Renal pelvis (tissue), 4 donors: ENCODE results near the gene DDX1. TPM values are rescaled to one million over a fixed set of nuclear protein-coding genes. Genes with fewer than 3 reads are reported as not detected.

Experiments used
- DNase-seq: peaks from one replicate; pipeline ENCODE4 v3.0.0-alpha.2; 2013
- polyA plus RNA-seq, 3 donors: library from polyadenylated mRNA; unstranded; fragments of 120-200 nt; gene quantifications; one replicate each; pipeline ENCODE4 v1.2.1, GENCODE V29; 2013; ENCODE audit not compliant: insufficient read length in 3 of 3

Gene DDX1
- polyA plus RNA-seq, 3 donors = 159 to 177 (median 163) TPM

GRCh38 chr2:15560140-15560987 is 31.3 kb upstream of the DDX1 start:
- no peak for DNase-seq

DNA sequence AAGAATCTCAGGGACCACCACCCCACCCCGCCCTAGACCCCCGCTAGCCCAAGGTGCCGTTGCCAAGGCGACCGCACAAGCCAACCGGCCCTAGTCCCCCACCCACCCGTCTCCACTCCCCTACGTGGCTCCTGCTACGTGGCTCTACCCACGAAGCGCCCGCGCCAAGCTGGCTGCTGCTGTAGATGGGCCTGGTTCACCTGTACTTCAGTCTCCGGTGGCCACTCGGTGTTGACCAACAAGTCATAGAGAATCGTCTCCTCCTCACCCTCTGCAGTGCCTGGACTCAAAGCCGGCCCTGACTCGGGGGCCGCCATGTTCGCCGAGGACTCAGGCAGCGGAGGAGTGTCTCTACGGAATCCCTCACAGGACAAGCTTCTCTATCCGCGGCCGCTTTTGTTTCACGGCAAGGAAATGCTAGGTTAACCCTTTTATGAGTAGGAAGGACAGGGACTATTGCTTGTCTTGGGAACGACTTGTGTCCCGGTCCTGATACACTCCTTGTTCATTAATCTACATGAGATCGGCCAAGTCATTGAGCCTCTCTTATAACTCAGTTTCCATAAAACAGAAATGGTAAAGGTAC is 30.6 kb upstream of the DDX1 start, which contains the start of gene NBAS:
NBAS (minus strand) TSS at position 347 of the 586 bp plus-strand sequence; CDS start at position 317, 30 bp downstream.
- peak; percentile 93 for DNase-seq

DNA sequence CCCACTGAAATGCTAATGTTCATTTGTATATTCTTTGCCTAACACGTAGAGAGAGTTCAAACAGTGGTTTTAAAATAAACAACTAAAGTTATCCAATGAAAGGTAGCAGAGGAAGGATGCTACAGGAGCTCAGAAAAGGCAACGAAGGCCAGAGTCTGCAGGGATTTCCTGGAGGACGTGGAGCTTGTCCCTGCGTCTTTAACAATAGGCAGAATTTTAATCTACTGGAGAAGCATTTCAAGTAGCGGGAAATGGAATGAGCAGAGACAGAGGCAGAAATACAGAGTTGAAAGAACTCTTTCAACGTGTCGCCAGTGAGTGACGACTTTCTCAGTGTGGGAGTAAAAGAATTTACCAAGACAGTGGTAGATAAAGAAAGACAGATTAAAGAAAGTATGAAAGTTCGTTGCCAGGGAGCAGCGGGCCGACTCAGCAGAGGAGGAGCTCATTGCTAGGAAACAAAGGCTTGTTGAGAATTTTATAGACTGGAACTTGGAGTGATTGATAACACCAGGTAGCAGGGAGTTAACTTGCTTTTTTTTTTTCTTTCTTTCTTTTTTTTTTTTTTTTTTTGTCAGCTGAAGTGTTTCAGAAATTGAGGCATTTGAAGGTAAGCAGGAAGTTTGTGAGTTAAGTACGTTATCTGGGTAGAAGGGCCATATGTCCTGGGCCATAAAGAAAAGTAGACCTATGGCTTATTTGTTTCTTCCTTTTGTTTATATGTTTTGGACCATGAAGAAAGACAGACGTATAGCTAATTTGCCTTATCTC is 29.9 kb upstream of the DDX1 start:
- peak; percentile 94 for DNase-seq

DNA sequence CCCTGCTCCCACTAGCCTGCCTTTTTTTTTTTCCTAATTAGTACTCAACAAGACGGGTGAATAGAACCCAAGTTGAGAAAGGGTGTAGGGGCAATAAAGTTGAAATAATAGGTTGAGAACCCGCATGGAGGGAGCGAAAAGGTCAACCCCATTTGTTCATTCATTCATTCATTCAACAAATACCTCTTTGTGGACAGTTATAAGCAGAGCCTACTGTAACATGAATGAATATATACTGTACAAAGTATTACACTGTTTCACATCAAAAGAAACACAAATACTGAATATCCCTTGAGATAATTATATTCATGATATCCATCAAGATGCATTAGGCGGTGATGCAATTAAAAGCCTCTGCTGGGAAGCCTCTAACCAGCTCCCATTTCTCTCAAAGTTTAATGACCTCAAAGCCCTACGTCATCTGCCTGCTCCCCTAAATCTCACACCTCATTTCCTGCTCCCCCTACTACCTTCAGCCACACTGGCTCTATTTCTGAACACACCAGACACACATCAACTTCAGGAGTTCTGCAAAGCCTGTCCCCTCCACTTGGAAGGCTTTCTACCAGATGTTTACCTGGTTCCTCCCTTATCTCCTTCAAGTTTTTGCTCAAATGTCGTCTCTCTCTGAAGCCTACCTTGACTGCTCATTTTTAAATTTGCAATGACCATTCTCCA is 29.2 kb upstream of the DDX1 start:
- DNase-seq = no peak

DNA sequence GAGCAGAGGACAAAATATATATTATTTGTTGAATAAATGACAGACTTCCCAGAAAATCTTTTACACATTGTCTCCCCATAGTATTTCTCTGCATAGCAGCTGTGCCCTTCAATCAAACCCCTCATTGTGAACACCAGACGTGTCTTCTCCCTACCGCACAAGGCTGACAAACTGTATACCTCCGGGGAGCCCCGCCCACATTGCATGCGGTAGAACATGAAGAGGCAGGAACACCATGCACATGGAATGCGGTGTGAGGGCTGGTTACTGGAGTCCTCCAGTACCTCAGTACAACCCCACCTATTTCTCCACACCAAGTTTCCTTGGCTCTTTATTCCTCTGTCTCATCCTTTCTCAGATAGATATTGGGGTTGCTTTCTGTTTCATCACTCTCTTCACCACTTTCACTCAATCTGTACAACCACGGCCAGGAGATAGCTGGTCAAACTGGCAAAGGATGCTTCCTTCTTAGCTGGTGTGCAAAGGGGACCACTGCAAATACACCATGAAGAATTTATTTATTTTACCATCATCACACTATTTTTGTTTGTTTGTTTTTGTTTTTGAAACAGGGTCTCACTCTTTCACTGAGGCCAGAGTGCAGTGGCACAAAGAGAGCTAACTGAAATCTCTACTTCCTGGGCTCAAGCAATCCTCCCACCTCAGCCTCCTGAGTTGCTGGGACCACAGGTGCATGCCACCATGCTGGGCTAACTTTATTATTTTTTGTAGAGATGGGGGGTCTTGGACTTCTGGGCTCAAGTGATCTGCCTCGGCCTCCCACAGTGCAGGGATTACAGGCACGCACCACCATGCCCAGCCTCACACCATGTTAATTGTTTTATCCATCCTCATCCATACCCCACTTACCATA is 28.2 kb upstream of the DDX1 start:
- DNase-seq = no peak

DNA sequence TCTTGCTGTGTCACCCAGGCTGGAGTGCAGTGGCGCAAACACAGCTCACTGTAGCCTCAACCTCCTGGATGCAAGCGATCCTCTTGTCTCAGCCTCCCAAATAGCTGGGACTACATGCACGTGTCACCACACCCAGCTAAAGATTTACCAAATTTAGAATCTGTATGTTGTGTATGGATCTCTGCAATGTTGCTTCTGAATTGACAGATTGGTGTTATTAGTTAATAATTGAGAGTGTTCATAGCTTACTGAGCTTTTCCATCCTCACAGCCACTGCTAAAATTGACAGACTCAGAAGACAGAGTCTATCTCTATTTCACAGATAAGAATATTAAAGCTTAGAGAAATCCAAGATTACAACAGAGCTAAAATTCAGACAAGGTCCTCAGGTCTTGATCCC is 26.3 kb upstream of the DDX1 start:
- DNase-seq = no peak

- no peak for DNase-seq
These were observed 25.5 kb upstream of the DDX1 start for GRCh38 chr2:15565994-15566671.

GRCh38 chr2:15566912-15567311 is 24.8 kb upstream of the DDX1 start:
- no peak for DNase-seq

- no peak for DNase-seq
These were observed 22.8 kb upstream of the DDX1 start for GRCh38 chr2:15568874-15569273.

DNA sequence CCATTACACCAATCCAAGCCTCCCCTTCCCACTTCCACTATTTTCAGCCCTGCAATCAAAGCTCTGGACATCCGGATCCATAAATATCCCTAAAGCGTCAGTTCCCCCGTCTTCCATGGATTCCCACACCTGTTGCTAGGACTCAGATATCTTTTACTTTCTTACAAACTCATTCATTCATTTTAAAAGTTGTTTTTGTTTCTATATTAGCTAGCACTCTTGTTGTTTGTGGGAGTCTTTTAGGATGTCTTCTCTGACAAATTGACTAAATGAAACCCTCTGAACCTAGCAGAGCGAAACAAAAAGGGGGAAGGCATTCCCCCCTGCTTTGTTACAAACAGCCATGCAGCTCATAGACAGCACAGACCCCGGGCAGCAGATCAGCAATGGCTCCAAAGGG is 21.6 kb upstream of the DDX1 start:
- peak; percentile 68 for DNase-seq

GRCh38 chr2:15571729-15572128 is 19.9 kb upstream of the DDX1 start:
- no peak for DNase-seq

GRCh38 chr2:15577071-15577735 is 14.5 kb upstream of the DDX1 start:
- peak; percentile 87 for DNase-seq

- no peak for DNase-seq
These were observed 12.0 kb upstream of the DDX1 start for GRCh38 chr2:15579641-15580040.

DNA sequence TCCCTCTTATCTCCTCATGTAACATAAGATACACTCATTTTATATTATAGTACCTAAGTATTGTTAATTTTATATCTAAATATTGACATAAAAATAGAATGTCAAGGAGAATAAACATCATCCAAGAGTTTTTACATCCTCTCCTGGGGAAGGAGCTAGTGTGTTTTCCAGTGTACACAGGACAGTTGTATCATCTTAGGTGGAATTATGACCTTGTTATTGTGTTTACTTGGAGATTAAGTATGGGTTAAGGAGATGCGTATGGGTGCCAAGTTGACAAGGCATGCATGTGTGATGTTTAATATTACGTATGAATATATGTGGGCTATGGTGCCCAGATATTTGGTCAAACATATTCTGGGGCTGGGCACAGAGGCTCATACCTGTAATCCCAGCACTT is 11.2 kb upstream of the DDX1 start:
- DNase-seq = no peak

- DNase-seq = peak; percentile 87
These were observed 8.8 kb upstream of the DDX1 start for GRCh38 chr2:15582710-15583357.

DNA sequence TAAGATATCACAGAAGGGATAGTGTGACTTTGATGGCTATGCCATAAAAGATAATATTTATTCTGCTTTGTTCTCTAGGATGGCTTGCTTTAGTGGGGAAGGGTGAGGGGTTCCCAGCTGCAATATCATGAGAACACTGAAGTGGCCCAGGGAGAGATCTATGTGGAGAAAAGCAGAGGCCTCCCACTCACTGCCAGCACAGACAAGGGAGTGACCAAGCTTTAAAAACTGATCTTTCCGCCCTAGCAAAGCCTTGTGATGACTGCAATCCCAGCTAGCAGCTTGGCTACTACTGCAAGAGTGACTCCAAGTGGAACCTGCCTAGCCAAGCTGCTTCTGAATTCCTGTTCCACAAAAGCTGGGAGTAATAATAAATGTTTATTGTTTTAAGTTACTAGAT is 7.8 kb upstream of the DDX1 start:
- DNase-seq = peak; percentile 57

DNA sequence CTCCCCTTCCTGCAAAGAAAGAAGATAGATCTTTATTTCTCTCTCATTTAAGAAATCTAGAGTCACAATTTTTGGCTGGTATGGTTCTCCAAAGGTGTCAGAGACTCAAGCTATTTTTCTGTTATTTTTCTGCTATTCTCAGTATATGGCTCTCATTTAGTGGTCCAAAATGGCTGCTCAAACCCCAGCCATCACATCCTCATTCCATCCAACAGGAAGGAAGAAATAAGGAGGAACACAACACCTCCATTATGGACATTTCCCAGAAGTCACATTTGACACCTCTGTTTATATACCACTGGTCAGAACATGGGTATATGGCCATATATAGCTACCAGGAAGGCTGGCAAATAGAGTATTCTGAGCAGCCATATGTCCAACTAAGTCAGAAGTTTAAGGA is 7.4 kb upstream of the DDX1 start:
- DNase-seq = no peak

DNA sequence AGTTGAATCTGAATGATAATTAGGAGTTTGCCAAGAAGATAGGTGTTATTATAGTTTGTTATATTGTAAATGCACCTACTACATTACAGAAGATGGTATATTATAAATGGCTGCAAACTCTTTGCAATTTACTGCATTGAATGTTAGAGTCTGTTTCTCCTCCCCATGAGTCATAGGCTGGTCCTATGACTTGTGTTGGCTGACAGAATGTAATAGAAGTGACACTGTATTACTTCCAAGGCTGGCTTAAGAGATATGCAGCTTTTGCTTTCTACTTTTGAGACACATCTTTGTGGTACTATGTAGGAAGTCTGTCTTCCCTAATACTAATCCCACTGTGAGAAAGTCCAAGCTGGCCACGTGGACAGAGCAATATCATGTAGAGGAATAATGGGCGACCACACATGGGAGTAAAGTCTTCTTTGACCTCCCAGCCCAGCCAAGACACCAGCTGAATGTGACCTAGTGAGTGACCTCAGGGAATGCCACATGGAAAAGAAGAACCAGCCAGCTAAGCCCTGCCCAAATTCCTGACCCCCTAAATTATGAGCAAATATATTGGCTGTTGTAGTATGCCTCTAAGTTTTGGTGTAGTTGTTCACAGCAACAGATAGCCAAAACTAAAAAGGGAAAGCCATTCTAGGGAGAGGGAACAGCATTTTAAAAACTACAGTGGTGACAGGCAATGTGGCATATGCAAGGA is 6.8 kb upstream of the DDX1 start:
- DNase-seq = no peak
